Activated CD4-positive, alpha-beta T cell treated with anti-CD3 and anti-CD28 coated beads, Interleukin-2, Interleukin-4, amounts not matched to agents 100 ng/mL and 50 ng/mL, durations not matched to agents 16 hours and 8 hours (primary cell): ENCODE results near the gene GNAT2.

Experiments
- DNase-seq: peaks from one replicate; pipeline ENCODE4 v3.0.0-alpha.2; 2020; ENCODE audit warnings: low spot score

Gene GNAT2

GRCh38 chr1:109627692-109628399 lies 8.4 kb upstream of the GNAT2 start:
- DNase-seq: no peak

GRCh38 chr1:109626682-109627408 lies 7.4 kb upstream of the GNAT2 start:
- no peak for DNase-seq

- no peak for DNase-seq
Measured at GRCh38 chr1:109625601-109626560, 6.5 kb upstream of the GNAT2 start.

DNA sequence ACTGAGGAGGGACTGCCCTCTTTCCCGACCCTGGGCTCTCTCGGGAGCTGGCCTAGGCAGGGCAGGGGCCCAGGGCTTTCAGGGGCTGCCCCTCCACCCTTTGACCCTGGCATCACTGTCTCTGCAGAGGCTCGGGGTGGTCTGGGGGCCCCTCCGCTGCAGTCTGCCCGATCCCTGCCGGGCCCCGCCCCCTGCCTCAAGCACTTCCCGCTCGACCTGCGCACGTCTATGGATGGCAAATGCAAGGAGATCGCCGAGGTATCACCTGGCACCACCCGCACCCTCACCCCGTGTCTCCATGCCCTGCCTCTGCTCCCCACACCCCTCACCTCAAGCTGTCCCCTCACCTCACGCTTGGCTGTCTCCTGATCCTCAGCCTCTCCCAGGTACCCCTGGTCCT lies 5.8 kb upstream of the GNAT2 start:
- DNase-seq: no peak

DNA sequence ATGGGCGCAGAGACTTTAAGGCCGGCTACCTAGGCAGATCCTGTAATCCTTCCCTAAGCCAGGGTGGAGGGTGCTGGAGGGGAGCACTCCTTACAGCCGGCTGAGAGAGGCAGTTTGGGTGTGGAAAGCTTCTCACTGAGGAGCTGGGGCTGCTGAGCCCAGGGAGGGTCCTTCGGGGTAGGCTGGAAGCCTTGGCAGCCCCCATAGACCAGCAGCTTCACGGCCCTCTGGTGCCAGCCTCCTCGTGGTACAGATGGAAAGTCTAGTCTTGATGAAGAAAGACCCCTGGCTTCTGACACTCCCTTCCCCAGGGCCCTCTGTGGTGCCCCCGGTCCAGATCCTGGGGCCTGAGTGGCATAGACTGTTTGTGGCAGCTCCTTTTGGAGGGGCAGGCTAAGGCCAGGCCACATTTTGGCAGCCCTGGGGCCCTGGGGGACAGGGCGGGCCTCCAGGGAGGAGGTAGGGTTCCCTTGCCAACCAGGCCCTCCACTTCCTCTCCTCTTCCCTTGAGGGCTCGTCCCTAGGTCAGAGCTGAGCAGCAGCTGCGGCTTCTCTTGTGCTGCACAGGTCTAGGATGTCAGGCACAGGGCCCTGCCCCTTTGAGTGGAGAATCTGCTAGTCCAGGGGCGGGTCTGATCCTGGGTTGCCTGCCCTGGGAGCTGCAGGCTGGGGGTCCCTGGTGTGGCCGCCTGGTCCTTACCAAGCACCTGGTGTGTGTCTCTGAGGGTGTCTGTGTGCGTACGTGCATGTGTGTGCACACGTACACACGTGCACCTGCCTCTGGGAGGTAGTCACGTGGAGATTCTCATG lies 5.0 kb upstream of the GNAT2 start:
- DNase-seq: no peak

- DNase-seq: no peak
Measured at GRCh38 chr1:109623601-109624161, 4.3 kb upstream of the GNAT2 start.

DNA sequence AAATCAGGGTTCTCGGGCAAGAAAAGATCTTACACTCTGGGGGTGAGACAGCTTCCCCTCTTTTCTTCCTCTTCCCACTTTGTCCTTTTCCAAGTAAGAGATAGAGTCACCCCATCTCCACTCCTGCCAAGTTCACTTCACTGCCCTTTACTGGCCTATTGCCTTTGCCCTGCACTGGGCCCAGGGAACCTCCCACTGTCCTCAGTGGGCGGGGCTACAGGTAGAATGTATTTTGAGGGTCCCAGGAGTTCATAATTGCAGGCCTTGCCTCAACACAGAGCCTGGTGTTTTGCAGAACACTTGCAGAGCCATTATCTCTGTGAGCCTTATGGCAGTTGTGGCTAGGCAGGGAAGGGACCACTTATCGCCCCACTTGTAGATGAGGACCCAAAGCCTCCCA lies 3.5 kb upstream of the GNAT2 start:
- no peak for DNase-seq

- no peak for DNase-seq
Measured at GRCh38 chr1:109622137-109622892, 2.9 kb upstream of the GNAT2 start.

GRCh38 chr1:109621379-109622136 lies 2.1 kb upstream of the GNAT2 start:
- DNase-seq: no peak

GRCh38 chr1:109620841-109621286 lies 1.4 kb upstream of the GNAT2 start:
- DNase-seq: peak; percentile 98

DNA sequence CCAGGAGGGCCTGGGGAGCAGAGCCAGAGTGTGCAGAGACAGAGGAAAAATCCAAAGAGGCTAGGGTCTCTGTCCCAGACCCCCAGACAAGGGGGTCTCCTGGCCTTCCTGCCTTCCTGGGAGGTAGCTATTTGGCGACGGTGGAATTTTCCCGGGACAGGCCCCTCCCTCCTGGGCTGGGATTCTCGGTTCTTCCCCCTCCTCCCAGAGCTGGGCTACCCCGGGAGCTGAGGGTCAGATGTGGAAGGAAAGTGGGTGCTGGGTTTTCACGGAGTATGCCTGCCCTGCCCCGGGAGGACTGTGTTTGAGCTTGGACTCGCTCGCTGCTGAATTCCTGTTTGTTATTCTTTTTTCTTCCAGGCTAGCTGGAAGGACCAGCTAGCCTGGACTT lies 980 bp upstream of the GNAT2 start:
- DNase-seq: no peak

- no peak for DNase-seq
Measured at GRCh38 chr1:109618661-109619575, 498 bp downstream of the GNAT2 start.

DNA sequence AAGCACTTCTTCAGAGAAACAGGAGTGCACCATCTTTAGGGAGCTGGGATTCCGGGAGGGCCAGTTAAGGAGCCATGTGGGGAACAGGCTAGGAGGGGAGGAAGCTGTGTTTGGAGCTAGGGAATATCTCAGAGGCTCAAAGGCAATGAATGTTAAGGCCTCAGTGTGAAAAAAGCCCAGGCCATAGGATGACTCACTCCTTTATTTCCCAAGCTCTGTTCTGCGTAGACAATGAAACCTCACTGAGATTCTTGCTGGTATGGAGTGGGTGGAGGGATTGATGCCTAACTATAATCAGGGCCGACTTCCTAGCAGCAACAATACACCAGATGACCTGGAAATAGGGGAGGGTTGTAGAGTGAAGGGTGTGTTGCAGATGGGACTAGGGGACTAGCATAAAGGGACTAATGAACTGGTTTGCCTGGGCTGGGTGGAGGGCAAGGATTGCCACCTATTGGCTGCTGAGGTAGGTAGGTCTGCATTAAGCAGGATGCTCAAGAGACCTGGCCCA lies 2.1 kb downstream of the GNAT2 start:
- no peak for DNase-seq

DNA sequence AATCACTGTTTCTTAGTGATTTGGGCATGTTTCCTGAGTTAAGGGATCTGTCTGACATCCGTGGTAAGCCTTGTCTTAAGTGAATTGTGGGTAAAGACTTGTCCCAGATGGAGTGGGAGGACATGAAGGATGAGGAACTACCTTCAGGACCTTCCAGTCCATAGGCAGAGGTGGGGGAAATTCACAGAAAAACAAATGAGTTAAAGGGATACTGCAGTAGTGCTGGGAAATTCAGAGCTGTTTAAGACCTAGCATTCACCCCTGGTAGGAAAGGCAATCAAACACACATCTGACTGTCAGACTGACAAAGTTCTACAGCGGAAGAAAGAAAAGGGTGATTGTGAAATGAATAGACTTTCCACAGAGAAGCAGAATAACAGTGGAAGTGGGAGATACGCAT lies 3.0 kb downstream of the GNAT2 start:
- no peak for DNase-seq

DNA sequence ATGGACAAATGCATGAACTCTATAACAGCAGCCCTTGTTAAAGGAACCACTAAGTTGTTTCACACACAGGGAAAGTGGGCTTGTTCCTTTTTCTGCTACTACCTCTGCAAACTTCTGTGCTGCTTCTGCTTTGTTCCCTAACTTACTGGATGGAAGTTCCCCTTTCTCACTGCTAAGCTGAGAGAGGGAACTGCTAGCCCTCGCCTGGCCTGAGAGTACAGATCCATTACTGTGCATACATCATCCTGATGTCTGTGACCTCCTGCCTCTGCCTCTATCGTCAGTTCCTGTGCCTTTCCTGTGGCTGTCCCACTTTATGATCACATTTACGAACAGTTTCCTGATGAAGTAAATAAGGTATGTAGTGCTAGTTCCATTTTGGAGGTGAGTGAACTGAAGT lies 3.5 kb downstream of the GNAT2 start:
- no peak for DNase-seq

DNA sequence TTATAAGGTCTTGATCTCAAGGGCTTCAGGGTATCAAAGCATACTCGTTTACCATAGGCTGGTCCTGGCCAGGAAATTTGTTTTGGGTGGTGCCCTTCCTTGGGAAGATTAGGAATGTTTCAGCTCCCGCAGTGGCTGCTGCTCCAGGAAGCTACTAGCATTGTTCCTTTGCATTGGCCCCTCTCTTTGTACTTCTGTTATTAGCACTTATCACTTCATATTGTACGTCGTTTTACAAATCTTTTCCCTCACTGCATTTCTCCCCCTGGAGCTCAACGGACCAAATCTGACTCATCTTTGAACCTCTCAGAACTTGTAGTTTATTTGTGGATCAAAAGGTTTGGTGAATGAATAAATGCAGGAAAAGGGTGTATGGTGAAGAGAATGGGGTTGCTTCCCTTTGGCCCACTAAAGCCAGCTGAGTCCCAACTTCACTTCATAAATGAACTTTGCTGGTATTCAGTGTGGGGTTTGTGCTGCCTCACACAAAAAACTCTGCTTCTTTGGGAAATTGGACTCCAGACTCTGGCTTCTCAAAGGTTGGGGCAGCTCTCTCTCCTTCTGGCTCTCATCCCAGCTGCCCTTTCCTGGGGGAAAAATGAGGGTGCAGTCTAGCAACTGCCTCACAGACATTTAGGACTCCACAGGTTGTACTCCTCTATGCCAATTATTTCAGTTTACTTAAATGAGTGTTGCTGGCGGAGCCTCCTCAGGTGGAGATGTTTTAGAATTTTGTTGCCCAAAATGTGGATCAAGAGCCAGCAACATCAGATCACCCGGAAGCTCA lies 5.9 kb downstream of the GNAT2 start:
- no peak for DNase-seq

GRCh38 chr1:109611308-109611990 lies 8.0 kb downstream of the GNAT2 start:
- no peak for DNase-seq
